CD4-positive, alpha-beta T cell treated with Interleukin-12 subunit alpha and Interleukin-12 subunit beta, for 1 hour (primary cell): Measurements from ENCODE around the gene ADD1.
"Not testable (repeated sequence)": the region's sequence is repeated elsewhere in the genome, so short reads cannot be mapped to it uniquely, and the experiment has no call there.

Source experiments
- DNase-seq: peaks from one replicate; pipeline ENCODE4 v3.0.0-alpha.2; 2020

ADD1 gene

GRCh38 chr4:2948895-2949781, 105.5 kb downstream of the ADD1 start:
- DNase-seq, result no peak

DNA sequence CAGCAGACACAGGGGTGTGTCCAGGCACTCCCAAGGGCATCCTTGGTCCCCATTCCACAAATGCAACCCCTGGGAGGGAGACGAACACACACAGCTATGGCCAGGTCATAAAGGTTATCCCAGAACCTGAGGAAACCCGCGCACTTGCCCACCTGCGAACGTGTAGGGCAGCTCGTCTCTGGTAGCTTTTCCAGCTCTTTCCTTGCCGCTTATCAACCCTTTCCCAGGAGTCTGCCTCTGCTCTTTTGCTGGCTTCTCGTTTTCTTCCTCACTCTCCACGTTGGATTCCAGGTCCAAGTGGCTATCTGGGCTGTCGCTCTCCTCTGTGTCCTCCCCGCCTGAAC, 106.1 kb downstream of the ADD1 start:
- DNase-seq, result no peak

DNA sequence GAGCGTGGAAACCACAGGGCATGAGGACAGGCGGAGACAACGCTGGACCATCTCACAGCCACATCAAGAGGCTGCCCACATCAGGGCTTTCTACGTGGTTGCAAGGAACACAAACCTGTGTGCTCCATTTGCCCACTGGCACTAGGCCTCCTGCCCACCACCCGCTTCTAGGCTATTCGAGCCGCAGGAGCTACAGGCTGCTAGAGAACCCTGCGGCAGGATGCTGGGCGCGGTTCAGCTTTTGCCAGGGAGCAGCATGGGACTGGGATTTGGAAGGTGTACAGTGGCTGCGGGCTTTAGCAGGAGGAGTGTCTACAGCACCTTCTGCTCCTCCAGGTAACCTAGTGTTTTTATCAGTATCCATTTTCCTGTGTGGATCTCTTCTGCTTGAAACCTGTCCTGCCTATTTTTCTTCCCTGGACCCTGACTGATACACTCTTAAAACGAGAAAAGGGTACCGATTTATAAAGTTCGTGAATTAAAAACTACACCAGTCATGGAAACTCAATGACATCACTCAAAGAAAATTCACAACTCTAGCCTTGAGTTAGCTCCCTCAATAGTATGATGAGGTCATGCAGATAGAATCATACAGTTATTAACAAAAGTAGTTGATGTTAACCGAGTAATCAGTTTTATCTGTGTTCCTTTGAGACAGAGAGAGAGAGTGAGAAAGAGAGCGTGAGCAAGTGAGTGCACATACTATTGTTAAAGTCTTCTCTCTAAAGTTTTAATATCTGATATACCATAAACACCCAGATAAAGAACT, 106.8 kb downstream of the ADD1 start:
- no peak for DNase-seq

- DNase-seq, result no peak
These were observed 109.9 kb downstream of the ADD1 start for GRCh38 chr4:2953496-2953895.

DNA sequence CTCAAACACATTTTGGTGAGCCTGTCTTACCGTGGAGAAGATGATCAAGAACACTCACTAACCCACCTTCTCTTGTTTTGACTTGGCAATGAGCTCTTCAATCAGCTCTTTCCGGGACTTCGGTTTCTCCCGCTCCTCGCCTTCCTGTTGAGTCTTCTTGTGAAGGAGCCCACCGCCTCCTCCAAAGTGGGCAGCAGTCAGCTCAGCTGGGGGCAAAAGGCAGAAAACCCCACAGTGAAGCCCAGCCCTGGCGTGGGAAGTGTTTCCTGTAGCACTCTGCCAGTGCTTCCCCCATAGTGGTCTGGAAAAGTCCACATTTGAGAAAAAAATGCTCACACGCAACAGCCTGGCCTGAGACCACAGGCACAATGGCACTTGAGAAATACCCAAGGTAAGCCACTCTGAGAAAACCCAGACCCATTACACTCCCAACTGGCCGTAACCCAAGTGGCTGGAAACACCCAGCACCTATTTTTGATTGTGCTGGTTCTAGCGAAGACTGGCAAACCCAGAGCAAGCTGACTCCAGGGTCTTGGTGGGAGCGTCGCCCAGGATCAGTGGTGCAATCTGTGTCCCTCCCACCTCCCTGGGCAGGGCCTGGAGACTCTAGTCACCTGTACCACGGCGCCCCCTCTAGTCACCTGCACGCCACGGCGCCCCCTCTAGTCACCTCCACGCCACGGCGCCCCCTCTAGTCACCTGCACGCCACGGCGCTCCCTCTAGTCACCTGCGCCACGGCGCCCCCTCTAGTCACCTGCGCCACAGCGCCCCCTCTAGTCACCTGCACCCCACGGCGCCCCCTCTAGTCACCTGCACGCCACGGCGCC, 110.9 kb downstream of the ADD1 start:
- peak; percentile 59 for DNase-seq

DNA sequence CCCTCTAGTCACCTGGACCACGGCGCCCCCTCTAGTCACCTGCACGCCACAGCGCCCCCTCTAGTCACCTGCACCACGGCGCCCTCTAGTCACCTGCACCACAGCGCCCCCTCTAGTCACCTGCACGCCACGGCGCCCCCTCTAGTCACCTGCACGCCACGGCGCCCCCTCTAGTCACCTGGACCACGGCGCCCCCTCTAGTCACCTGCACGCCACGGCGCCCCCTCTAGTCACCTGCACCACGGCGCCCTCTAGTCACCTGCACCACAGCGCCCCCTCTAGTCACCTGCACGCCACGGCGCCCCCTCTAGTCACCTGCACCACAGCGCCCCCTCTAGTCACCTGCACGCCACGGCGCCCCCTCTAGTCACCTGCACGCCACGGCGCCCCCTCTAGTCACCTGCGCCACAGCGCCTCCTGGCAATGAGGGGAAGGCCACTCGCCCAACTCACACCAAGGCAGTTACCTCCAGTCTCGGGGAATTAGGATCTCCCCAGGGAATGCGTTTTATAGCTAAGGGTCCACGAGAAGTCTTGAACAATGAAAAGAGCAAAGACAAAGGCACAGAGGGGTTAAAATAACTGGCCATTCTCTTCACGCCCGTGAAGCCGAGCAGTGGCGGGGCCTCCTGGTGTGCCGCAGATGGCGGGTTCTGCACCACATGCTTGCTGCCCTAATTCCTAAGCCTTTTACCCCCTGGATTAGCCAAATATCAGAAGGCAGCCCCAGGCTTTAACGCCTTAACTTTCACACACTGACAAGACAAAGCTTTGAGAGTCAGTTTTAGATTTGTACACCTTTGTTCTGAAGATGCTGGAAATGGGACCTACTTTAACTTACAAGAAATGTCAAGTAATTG, 111.8 kb downstream of the ADD1 start:
- not testable (repeated sequence) for DNase-seq

DNA sequence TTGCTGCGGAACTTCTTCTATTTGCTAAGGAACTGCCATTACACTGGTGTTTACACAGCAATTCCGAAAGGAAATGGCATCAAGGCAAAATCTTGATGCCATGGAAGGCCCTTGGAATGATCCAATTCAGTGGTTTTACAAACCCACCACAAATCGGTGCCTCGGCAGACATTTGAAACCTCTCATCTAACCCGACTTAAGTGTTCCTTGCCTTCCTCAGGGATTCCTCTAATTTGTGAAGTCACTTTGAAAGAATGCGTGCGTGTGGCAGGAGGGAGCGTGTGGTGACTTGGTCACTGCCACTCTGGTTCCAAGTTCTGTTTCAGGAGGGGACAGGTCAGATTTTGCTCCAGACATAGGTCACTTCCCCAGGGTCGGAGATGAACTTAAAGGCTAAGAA, 114.8 kb downstream of the ADD1 start:
- no peak for DNase-seq

- DNase-seq, result not testable (repeated sequence)
These were observed 116.8 kb downstream of the ADD1 start for GRCh38 chr4:2960450-2960849.

DNA sequence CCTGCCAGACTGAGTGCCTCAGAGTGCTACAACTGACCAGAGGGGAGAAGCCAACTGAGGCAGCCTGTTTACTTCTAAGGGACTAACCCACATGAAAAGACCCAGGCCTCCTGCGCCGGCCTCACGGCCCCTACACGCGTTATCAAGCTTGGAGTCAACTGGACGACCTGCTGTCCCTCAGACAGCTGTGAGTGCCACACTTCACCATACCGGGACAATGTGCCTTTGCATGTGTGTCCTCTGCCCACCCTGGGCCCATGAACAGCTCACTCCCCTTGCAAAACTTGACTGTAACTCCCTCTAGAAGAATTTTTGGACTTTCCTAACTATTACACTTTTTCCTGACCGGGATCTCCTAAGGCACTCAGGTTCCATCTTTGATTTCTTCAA, 117.8 kb downstream of the ADD1 start:
- DNase-seq, result peak; percentile 24

DNA sequence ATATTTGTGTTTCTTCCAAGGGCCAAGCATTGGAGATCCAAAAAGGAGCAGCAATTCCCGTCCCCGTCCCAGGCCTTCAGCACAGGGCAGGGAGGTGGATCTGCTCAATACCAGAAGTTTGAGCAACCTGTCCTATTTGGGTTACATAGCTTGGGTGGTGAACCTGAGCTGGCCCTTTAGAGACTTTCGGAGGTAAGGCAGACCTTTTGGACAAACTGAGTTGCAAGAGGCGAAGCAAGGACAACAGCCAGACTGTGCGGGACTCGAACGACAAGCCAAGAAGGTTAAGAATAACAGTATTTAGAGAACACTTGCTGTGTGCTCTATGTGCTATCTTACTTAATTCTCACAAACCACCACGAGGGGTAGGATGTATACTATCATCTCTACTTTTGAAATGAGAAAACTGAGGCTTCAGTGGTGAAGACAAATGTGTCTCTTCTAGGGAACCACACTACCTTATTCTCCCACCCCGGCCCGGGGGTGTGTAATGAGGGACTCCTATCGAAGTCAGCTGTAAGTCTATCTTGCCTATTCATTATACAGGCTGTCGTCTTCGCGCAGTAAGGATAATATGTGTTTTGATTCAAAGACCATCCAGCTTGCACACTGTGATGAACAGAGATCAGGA, 118.3 kb downstream of the ADD1 start:
- DNase-seq, result peak; percentile 46

DNA sequence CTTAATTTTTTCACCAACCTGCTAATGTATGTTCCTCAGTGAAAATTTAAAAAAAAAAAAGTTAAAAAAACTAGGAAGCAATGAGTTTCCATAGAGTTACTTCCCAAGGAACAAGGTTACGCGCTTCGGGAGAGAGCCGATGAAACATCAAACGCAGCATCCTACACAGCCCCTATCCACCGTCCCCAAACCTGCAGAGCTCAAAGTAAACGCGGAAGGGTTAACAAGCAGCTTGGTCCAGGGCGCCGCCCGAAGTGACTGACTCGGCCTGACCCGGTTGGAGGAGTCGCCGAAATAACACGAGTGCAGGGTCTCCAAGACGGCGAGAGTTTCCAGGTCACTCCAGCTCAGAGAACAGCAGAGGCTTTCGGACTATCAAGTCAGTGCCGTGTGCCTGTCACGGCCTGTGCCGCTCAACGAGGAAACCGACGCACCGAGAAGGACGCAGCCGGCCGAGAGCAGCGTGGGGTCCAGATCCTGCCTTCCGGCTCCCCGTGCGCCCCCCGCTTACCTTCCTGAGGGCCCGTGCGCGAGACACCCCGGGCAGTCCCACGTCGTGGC, 119.0 kb downstream of the ADD1 start:
- no peak for DNase-seq

DNA sequence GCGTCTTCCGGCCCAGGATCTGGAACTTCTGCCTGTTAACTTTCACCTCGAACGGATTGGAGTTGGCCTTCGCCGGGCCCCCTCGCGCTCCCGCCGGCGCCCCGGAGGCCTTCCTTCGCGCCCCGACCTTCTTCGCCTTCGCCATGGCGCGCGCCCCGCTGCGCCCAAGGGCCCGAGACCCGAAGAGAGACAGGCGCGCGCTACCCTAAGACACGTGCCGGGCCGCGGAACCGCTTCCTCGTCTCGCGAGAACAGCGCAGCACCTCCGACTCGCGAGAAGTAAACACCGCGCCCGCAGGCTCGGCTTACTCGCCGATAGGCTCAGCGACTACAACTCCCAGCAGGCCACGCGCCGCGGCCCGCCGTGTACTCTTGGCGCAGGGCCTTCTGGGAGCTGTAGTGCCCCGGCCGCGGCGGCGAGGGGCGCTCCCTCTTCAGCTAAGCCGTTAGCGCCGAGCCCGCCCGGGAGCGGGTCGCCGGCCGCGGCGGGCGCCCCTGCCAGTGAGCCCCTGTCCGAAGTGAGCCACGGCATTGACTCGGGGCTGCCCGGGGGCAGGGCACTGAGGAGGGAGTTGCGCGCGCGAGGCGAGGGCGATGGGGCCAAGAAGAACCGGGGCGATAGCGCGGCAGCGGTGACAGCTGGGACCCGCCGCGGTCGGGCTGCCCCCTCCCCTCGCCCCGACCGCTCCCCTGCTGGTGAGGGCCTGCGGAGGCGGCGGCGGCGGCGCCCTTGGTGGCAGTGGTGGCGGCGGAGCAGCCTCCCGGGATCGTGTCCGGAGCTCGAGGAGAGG, 119.7 kb downstream of the ADD1 start, which contains the start of the genes GRK4 and NOP14:
TSS of gene GRK4 (plus strand) at position 397 of the 791 bp plus-strand sequence. CDS start 500 bp downstream, outside the sequence.
TSS of gene NOP14 (minus strand) at position 232 of the 791 bp plus-strand sequence. CDS start at position 145, 87 bp downstream.
- DNase-seq, result peak; percentile 98

- no peak for DNase-seq
These were observed 120.4 kb downstream of the ADD1 start for GRCh38 chr4:2963966-2964471.

DNA sequence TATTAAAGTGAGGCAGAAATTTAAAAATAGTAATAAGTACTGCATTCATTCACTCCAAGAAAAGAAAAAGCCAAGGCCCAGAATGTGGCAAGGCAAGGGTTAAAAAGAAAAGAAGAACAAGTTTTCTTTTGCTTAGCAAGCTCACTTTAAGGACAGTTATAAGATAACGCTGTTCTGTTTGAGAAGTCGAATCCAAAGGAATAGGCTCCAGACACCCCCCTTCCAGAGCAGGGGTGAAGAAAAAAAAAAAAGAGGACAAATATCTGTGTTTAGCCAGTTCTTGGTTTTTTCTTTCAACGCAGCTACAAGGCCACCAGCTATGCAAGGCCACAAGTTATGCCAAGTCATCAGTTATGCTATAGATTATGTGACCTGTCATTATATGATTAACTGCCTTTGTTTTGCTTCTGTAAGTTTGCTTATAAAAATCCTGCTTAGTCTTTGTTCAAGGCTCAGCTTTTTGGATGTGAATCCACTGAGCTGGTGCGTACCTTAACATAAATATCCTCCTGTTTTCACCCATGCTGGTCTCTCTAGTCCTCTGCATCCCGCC, 121.1 kb downstream of the ADD1 start:
- no peak for DNase-seq

DNA sequence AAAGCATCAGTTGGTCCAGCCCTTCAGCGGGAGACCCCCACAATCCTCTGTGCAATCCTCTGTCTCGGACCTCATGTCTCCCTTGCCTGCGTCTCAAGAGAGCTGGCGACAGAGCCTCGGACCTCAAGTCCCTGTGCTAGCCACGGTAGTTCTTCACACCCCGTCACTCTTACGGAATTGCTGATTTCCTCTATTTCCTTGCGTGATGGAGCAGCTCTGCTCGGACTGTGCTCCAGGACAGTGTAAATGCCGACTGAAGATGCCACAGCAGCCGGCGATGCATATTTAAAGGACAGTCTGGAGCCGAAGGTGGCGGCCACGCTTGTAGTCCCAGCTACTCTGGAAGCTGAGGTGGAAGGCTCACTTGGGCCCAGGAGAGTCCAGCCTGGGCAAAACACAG, 121.6 kb downstream of the ADD1 start:
- DNase-seq, result no peak

- DNase-seq, result no peak
These were observed 124.7 kb downstream of the ADD1 start for GRCh38 chr4:2968381-2968780.

DNA sequence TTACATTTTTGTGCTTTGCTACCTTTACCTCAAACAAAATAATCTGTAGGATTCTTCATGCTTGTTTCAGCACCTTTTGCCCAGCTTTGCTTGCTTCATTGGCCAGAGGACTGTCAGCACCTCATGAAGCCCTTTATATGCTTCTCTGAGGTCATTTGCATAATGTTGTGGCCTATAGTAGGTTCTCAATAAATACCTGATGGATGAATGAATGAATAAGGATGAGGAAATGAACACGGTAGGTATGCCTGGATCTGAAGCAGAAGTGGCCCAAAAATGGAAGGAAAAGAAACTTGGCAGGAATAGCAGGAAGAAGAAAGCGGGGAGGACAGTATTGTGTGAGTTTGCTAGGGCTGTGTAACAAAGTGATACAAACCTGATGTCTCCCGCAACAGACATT, 127.6 kb downstream of the ADD1 start:
- no peak for DNase-seq

- DNase-seq, result no peak
These were observed 133.8 kb downstream of the ADD1 start for GRCh38 chr4:2977211-2978088.
